CD14-positive monocyte (primary cell): Measurements from ENCODE around the gene RAB6A. TPM values are rescaled to one million over a fixed set of nuclear protein-coding genes. Genes with fewer than 3 reads are reported as not detected.

Experiments used
- DNase-seq, 3 donors: peaks; one replicate each; pipeline ENCODE4 v3.0.0-alpha.2; 2011 to 2022
- H2AFZ ChIP-seq: 2 replicates; pipeline ENCODE4 v1.6.0; 2012; ENCODE audit warnings: mild to moderate bottlenecking, low read depth, low read length, inconsistent platforms; ENCODE audit not compliant: insufficient read depth, poor library complexity, severe bottlenecking
- H3K27ac ChIP-seq, 2 donors: 1 replicate in 1 of 2; 2 replicates in 1 of 2; pipeline ENCODE4 v1.5.1; 2012 to 2013; ENCODE audit warnings: low read length in 2 of 2, control low read depth in 1 of 2, inconsistent platforms in 1 of 2, low read depth in 1 of 2, mild to moderate bottlenecking in 1 of 2
- H3K27me3 ChIP-seq, 2 donors: one replicate each; pipeline versions ENCODE4 v1.6.0 to v1.6.1; 2011 to 2013; ENCODE audit warnings: low read length in 2 of 2; ENCODE audit not compliant: control insufficient read depth in 2 of 2, insufficient read depth in 2 of 2
- H3K36me3 ChIP-seq, 2 donors: replicated peaks in 1 of 2; 1 replicate in 1 of 2; 2 replicates in 1 of 2; pipeline versions ENCODE4 v1.5.1 to v1.6.1; 2012 to 2013; ENCODE audit warnings: low read length in 2 of 2, control low read depth in 1 of 2, inconsistent platforms in 1 of 2, mild to moderate bottlenecking in 1 of 2; ENCODE audit not compliant: insufficient read depth in 2 of 2, control insufficient read depth in 1 of 2
- H3K4me1 ChIP-seq, 2 donors: 1 replicate in 1 of 2; 2 replicates in 1 of 2; pipeline versions ENCODE4 v1.5.1 to v1.6.1; 2012 to 2013; ENCODE audit warnings: low read length in 2 of 2, control low read depth in 1 of 2, inconsistent platforms in 1 of 2, mild to moderate bottlenecking in 1 of 2, moderate library complexity in 1 of 2; ENCODE audit not compliant: insufficient read depth in 2 of 2, control insufficient read depth in 1 of 2
- H3K4me2 ChIP-seq: replicated peaks from 2 replicates; pipeline ENCODE3; 2012; ENCODE audit warnings: low read length, moderate library complexity, mild to moderate bottlenecking; ENCODE audit not compliant: poor library complexity, severe bottlenecking; ENCODE audit errors: extremely low read depth
- H3K4me3 ChIP-seq, 3 experiments: fragments of 200-600 bp in 1 of 3; sonication (generic) in 1 of 3; replicated peaks in 1 of 3; 1 replicate in 2 of 3; 2 replicates in 1 of 3; pipeline ENCODE4 v1.5.1; 2011 to 2013; ENCODE audit warnings: low read length in 3 of 3, mild to moderate bottlenecking in 3 of 3, control low read depth in 2 of 3, low read depth in 2 of 3, inconsistent platforms in 1 of 3, moderate library complexity in 1 of 3
- H3K79me2 ChIP-seq: 2 replicates; pipeline ENCODE4 v1.6.0; 2012; ENCODE audit warnings: mild to moderate bottlenecking, control low read depth, inconsistent platforms, low read length, moderate library complexity; ENCODE audit not compliant: insufficient read depth
- H3K9ac ChIP-seq: 2 replicates; pipeline ENCODE4 v1.6.0; 2017; ENCODE audit warnings: low read length, mild to moderate bottlenecking; ENCODE audit not compliant: insufficient read depth, poor library complexity, severe bottlenecking
- H3K9me3 ChIP-seq, 2 donors: replicated peaks in 1 of 2; 1 replicate in 1 of 2; 2 replicates in 1 of 2; pipeline versions ENCODE4 v1.5.1 to v1.6.1; 2012 to 2013; ENCODE audit warnings: low read length in 2 of 2, control low read depth in 1 of 2; ENCODE audit not compliant: control insufficient read depth in 1 of 2, insufficient read depth in 1 of 2
- H4K20me1 ChIP-seq: 2 replicates; pipeline ENCODE4 v1.6.0; 2012; ENCODE audit warnings: mild to moderate bottlenecking, low read length, control low read depth, moderate library complexity; ENCODE audit not compliant: insufficient read depth
- H3K27ac Mint-ChIP-seq, 7 donors: one replicate each; pipeline ENCODE4 v1.8.0; 2020; ENCODE audit warnings: mild to moderate bottlenecking in 7 of 7, mixed read lengths in 7 of 7, moderate library complexity in 6 of 7, inconsistent platforms in 2 of 7
- H3K27me3 Mint-ChIP-seq, 3 donors: one replicate each; pipeline ENCODE4 v1.8.0; 2021 to 2022; ENCODE audit warnings: low read depth in 3 of 3, mild to moderate bottlenecking in 3 of 3, mixed read lengths in 3 of 3, moderate library complexity in 3 of 3, inconsistent platforms in 1 of 3
- H3K36me3 Mint-ChIP-seq, 2 donors: one replicate each; pipeline ENCODE4 v1.8.0; 2020; ENCODE audit warnings: mixed read lengths in 2 of 2, inconsistent platforms in 1 of 2, mild to moderate bottlenecking in 1 of 2
- H3K4me1 Mint-ChIP-seq: one replicate; pipeline ENCODE4 v1.8.0; 2020; ENCODE audit warnings: mild to moderate bottlenecking, mixed read lengths
- H3K4me3 Mint-ChIP-seq, 2 donors: one replicate each; pipeline ENCODE4 v1.8.0; 2020; ENCODE audit warnings: mild to moderate bottlenecking in 2 of 2, mixed read lengths in 2 of 2, moderate library complexity in 1 of 2
- H3K9me3 Mint-ChIP-seq, 7 donors: one replicate each; pipeline ENCODE4 v1.8.0; 2020 to 2022; ENCODE audit warnings: mixed read lengths in 7 of 7, mild to moderate bottlenecking in 6 of 7, moderate library complexity in 6 of 7, inconsistent platforms in 2 of 7
- WGBS: methylation state at CpG from one replicate; pipeline ENCODE4 v1.1.5; 2013; ENCODE audit warnings: missing lambda C conversion rate; ENCODE audit not compliant: insufficient coverage; 5-methylcytosine and 5-hydroxymethylcytosine counted together
- intact Hi-C, 2 donors: fragments of 100-400 bp; cut with micrococcal nuclease; formaldehyde crosslinking; loops; one replicate each; pipeline versions ENCODE4 v1.15.0 to v1.15.1; 2023
- polyA plus RNA-seq, 3 donors: library from polyadenylated mRNA; depleted of rRNA in 1 of 3; unstranded in 2 of 3; stranded (reverse) in 1 of 3; fragments of 300-500 nt in 2 of 3; fragments of >200 nt in 1 of 3; fragmentation: Illumina TruSeq in 2 of 3; gene quantifications; 1 replicate in 2 of 3; 2 replicates in 1 of 3; pipeline ENCODE4 v1.2.3, GENCODE V29; 2012 to 2021
- TF ChIP-seq, protein P1 (sequence below): fragments of 200-600 bp; IDR thresholded peaks from one replicate; pipeline ENCODE4 v1.8.0; 2022; ENCODE audit warnings: antibody characterized with exemption, mild to moderate bottlenecking

RAB6A gene
- polyA plus RNA-seq, 3 donors = 38.3 to 91.3 (median 78.6) TPM

DNA sequence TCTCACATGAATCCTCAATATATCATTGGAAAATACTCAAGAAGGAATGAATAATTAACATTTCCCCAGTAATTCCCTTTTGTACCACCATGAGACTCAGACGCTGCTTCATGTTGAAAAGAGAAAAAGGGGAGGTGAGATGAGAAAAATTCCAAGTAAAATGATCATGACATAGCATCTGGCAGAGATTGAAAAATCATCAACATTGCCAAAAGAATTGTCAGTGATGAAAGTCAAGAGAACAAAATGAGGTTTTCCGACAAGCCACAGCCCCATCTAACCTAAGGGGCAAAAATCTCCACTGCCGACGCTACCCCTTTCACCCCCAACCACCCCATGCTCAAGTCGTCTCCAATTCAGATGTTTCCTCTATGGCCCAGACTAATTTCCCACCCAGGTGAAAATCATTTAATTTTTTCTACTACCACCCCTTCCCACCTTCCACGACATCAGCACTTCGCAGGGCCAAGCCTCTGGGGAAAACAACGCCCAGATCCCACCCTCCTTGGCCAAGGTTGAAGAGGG lies 1.2 kb downstream of the RAB6A start:
- H3K36me3 ChIP-seq = no peaks in the 10 kb centered on the region
- Mint-ChIP-seq H3K27me3 (peaks cover 0 to 3% (median 0%) of the 10 kb centered on the region in 3 donors), H3K9me3 (peaks cover 0 to 8% (median 3%) of the 10 kb centered on the region in 7 donors), H3K36me3 (peaks cover 0 to 5% of the 10 kb centered on the region in 2 donors), H3K27ac (peak overlapping the region; percentile 16 to 92 (median 84)), H3K4me3 (peak overlapping the region; percentile 96 to 98), H3K4me1 (peaks cover 35% of the 10 kb centered on the region)
- peak overlapping the region; percentile 90 for H3K9ac ChIP-seq
- peaks cover 56% of the 10 kb centered on the region for H3K79me2 ChIP-seq
- H4K20me1 ChIP-seq = peaks cover 52% of the 10 kb centered on the region
- WGBS = 3% methylated on average over 4 of the region's 8 CpGs
- H3K9me3 ChIP-seq = peaks cover 0 to 3% of the 10 kb centered on the region in 2 donors
- H3K4me2 ChIP-seq = peak overlapping the region; percentile 97
- peak overlapping the region; percentile 90 for H2AFZ ChIP-seq
- TF ChIP-seq, protein P1, sequence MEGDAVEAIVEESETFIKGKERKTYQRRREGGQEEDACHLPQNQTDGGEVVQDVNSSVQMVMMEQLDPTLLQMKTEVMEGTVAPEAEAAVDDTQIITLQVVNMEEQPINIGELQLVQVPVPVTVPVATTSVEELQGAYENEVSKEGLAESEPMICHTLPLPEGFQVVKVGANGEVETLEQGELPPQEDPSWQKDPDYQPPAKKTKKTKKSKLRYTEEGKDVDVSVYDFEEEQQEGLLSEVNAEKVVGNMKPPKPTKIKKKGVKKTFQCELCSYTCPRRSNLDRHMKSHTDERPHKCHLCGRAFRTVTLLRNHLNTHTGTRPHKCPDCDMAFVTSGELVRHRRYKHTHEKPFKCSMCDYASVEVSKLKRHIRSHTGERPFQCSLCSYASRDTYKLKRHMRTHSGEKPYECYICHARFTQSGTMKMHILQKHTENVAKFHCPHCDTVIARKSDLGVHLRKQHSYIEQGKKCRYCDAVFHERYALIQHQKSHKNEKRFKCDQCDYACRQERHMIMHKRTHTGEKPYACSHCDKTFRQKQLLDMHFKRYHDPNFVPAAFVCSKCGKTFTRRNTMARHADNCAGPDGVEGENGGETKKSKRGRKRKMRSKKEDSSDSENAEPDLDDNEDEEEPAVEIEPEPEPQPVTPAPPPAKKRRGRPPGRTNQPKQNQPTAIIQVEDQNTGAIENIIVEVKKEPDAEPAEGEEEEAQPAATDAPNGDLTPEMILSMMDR = no peak
- H3K4me1 ChIP-seq = peaks cover 23 to 44% of the 10 kb centered on the region in 2 donors
- DNase-seq = no peak
- H3K27me3 ChIP-seq = no peaks in the 10 kb centered on the region
- H3K27ac ChIP-seq = peak overlapping the region in 1 of 2 donors; percentile 89
- peak overlapping the region; percentile 72 to 93 (median 82) for H3K4me3 ChIP-seq
- intact Hi-C loops = no loop called here

DNA sequence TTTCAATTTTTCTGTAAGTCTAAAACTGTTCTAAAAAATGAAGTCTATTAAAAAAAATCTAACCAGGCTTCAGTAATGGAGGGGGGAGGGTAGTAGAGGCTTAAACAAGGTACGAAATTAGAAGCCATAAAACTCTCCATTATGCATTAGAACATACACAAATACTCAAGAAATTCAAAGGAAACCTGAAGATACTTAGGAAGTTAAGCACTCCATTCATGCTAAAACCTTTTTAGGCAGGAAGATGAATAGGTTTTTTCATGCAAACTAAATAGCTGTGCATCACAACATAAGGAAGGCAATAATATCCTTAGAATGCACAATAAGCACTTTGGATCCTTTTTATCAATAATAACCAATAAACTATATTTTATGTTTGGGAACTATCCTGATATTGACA lies 2.4 kb downstream of the RAB6A start:
- Histone ChIP-seq H3K9ac (no peak overlapping the region), H3K4me3 (peak overlapping the region in 1 of 3 experiments; percentile 93)
- H3K27ac Mint-ChIP-seq = peak overlapping the region in 1 of 7 donors; percentile 30

More for the DNA sequence above, 2.4 kb downstream of the RAB6A start:
- no peaks in the 10 kb centered on the region for H3K27me3 ChIP-seq
- DNase-seq = no peak
- Mint-ChIP-seq H3K36me3 (peaks cover 0 to 5% of the 10 kb centered on the region in 2 donors), H3K9me3 (peaks cover 0 to 6% (median 3%) of the 10 kb centered on the region in 7 donors), H3K27me3 (peaks cover 0 to 3% (median 0%) of the 10 kb centered on the region in 3 donors), H3K4me3 (no peak overlapping the region), H3K4me1 (peaks cover 36% of the 10 kb centered on the region)
- H3K4me1 ChIP-seq = peaks cover 23 to 44% of the 10 kb centered on the region in 2 donors
- H3K9me3 ChIP-seq = peaks cover 0 to 3% of the 10 kb centered on the region in 2 donors
- H2AFZ ChIP-seq = no peak overlapping the region
- H4K20me1 ChIP-seq = peaks cover 64% of the 10 kb centered on the region
- peak overlapping the region; percentile 97 for H3K4me2 ChIP-seq
- TF ChIP-seq, protein P1 = no peak
- peaks cover 68% of the 10 kb centered on the region for H3K79me2 ChIP-seq
- no peaks in the 10 kb centered on the region for H3K36me3 ChIP-seq
- no peak overlapping the region for H3K27ac ChIP-seq
- intact Hi-C loops = no loop called here
- WGBS = no CpG with 5 or more reads among the region's 1 CpG
